Neuron (in vitro differentiated cells): ENCODE measurements around the gene INPP5A.
"Not testable (repeated sequence)": the region's sequence is repeated elsewhere in the genome, so short reads cannot be mapped to it uniquely, and the experiment has no call there.

ENCODE experiments used
- H2AFZ ChIP-seq: one replicate; pipeline ENCODE4 v1.6.1; 2013; ENCODE audit warnings: low read depth, mild to moderate bottlenecking, inconsistent platforms, low read length, moderate library complexity
- H3K27me3 ChIP-seq: one replicate; pipeline ENCODE4 v1.6.1; 2013; ENCODE audit warnings: low read length; ENCODE audit not compliant: insufficient read depth
- H3K36me3 ChIP-seq: one replicate; pipeline ENCODE4 v1.6.1; 2013; ENCODE audit warnings: low read length; ENCODE audit not compliant: insufficient read depth
- H3K4me1 ChIP-seq: one replicate; pipeline ENCODE4 v1.6.1; 2013; ENCODE audit warnings: low read length; ENCODE audit not compliant: insufficient read depth
- H3K4me3 ChIP-seq: 2 replicates; pipeline ENCODE4 v1.5.1; 2013; ENCODE audit warnings: mild to moderate bottlenecking, low read length, moderate library complexity
- H3K9me3 ChIP-seq: one replicate; pipeline ENCODE4 v1.6.1; 2013; ENCODE audit warnings: low read length

INPP5A gene

DNA sequence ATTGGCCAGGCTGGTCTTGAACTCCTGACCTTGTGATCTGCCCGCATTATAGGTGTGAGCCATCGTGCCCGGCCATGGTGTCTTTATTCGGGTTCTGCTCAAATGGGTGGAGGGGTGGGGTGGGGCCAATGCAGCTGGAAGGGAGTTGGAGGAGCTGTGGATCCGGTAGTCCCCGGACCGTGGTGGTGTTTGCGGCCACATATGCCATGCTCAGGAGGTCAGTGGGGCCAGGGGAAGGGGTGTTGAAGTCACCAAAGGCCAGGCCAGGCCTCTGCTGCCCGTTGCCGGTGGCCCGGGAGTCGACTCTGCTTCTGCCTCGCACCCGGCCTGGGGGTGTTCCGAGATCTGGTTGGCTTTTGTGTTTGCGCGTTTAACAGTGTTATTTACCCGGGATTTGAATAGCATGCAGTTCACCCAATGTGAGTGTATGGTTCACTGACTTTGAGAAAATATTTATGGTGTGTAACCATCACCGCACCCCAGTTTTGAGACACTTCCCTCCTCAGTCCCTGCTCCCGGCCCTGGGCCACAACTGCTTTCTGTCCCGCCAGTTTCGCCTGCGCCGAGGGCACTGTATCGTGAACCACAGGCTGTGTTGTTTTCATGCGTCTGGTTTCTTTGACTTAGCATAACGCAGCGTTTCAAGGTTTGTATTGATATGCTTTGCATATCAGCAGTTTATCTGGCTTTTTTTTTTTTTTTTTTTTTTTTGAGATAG lies 10.7 kb downstream of the INPP5A start:
- Histone ChIP-seq H2AFZ (no peak overlapping the region), H3K9me3 (peaks cover 10% of the 10 kb centered on the region), H3K4me1 (no peaks in the 10 kb centered on the region), H3K27me3 (no peaks in the 10 kb centered on the region), H3K4me3 (no peak overlapping the region), H3K36me3 (no peaks in the 10 kb centered on the region)

GRCh38 chr10:132548869-132549268 lies 11.3 kb downstream of the INPP5A start:
- H3K9me3 ChIP-seq, result peaks cover 10% of the 10 kb centered on the region
- H3K36me3 ChIP-seq, result no peaks in the 10 kb centered on the region
- H3K4me1 ChIP-seq, result no peaks in the 10 kb centered on the region
- H3K27me3 ChIP-seq, result no peaks in the 10 kb centered on the region
- H2AFZ ChIP-seq, result no peak overlapping the region
- no peak overlapping the region for H3K4me3 ChIP-seq

DNA sequence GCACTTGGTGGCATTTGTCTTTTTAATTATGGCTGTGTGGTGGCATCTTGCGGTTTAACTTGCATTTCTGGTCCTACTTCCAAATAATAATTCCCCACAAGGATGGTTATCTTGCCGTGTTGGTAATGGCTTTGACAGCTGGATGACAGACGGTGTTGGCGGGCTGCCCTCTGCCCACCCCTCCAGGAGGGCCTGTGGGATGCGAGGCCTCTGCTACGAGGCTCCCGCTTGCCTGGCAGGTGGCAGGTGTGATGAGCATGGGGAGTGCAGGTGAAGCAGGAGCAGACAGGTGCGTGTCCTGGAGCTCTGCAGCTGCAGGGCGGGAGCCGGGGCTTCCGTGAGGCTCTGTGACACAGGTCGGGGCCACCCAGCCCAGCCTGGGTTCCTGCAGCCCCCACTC lies 11.8 kb downstream of the INPP5A start:
- no peak overlapping the region for H2AFZ ChIP-seq
- H3K9me3 ChIP-seq, result peaks cover 10% of the 10 kb centered on the region
- H3K4me3 ChIP-seq, result no peak overlapping the region
- H3K36me3 ChIP-seq, result no peaks in the 10 kb centered on the region
- no peaks in the 10 kb centered on the region for H3K27me3 ChIP-seq
- no peaks in the 10 kb centered on the region for H3K4me1 ChIP-seq

DNA sequence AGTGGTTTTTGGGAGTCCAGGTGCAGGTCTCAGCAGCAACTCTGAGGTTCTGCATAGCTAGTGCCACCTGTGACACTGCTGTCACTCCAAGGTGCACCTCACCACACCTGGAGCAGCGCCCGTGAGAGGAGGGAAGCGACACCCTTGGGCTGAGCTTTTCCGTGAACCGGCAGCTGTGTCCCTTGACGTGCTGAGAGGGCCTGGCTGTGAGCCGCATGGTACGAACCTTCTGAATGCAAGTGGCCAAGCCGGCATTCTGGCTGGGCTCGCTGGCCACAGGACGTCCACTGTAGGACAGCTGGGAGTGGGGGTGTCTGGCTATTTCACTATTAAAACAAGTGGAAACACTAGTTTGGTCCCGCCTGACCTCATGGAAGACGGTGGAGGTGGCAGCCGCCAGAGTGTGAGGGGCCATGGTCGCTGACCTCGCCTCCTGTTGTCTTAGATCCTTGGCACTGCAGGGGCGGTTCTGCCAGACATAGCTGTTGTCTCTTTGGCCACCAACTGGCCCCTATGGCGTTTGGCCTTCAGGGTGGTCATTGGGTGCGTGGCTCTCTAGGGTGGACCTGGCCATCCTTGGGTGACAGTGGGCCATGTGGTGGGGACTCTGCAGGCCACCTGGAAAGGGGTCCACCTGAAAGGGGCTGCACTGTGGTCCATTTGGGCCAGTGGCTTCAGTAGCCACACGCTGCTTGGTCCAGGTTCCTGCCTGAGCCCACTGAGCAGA lies 12.9 kb downstream of the INPP5A start:
- no peaks in the 10 kb centered on the region for H3K27me3 ChIP-seq

DNA sequence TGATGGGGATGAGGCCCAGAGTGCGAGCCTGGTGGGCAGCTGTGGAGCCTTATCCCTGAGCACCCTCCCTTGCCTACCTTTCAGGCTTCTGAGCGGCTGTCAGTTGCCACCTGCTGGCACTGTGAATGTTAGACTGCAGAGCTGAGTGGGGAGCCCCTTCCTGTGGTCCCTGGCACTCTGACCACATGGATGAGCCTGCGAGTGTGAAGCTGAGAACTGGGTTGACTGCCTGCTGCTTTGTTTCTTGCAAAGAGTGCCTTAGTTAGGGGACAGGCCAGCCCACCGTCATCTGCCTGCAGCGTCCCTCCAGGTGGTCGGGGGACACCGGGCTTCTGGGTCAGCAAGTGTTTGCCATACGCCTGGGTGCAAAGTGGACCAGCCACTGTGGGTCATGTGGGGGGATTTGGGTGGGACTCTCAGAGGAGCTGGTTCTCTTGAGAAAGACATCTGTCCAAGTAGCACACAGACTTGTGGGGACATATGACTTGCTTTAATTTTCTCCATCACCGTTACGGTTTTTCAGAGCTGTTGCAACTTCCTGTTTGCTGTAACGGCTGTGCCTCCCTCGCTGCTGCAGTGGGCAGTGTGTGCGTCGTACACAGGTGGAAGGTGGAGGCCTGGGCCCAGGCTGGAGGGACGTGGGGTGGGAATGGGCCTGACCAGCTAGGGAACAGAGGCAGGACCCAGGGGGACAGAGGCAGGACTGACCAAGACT lies 13.7 kb downstream of the INPP5A start:
- Histone ChIP-seq H3K4me3 (no peak overlapping the region), H3K9me3 (peaks cover 6% of the 10 kb centered on the region), H2AFZ (no peak overlapping the region), H3K27me3 (no peaks in the 10 kb centered on the region), H3K4me1 (no peaks in the 10 kb centered on the region), H3K36me3 (no peaks in the 10 kb centered on the region)

More for the DNA sequence above, 12.9 kb downstream of the INPP5A start:
- peaks cover 10% of the 10 kb centered on the region for H3K9me3 ChIP-seq
- no peak overlapping the region for H2AFZ ChIP-seq
- no peaks in the 10 kb centered on the region for H3K36me3 ChIP-seq
- H3K4me1 ChIP-seq, result no peaks in the 10 kb centered on the region
- no peak overlapping the region for H3K4me3 ChIP-seq

- H2AFZ ChIP-seq, result no peak overlapping the region
- H3K27me3 ChIP-seq, result no peaks in the 10 kb centered on the region
- H3K9me3 ChIP-seq, result peaks cover 3% of the 10 kb centered on the region
- H3K4me3 ChIP-seq, result no peak overlapping the region
- H3K36me3 ChIP-seq, result no peaks in the 10 kb centered on the region
- no peaks in the 10 kb centered on the region for H3K4me1 ChIP-seq
Observed at GRCh38 chr10:132551808-132552130, 14.2 kb downstream of the INPP5A start.

- H3K36me3 ChIP-seq, H2AFZ ChIP-seq, H3K27me3 ChIP-seq, H3K4me3 ChIP-seq, H3K9me3 ChIP-seq, H3K4me1 ChIP-seq: not testable (repeated sequence)
Observed at GRCh38 chr10:132552635-132553034, 15.0 kb downstream of the INPP5A start.

DNA sequence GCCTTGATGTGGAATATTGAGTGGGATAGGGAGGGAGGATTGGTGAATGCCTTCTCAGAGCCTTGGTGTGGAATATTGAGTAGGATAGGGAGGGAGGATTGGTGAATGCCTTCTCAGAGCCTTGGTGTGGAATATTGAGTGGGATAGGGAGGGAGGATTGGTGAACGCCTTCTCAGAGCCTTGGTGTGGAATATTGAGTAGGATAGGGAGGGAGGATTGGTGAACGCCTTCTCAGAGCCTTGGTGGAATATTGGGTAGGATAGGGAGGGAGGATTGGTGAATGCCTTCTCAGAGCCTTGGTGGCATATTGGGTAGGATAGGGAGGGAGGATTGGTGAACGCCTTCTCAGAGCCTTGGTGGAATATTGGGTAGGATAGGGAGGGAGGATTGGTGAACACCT lies 16.0 kb downstream of the INPP5A start:
- H3K27me3 ChIP-seq, H2AFZ ChIP-seq, H3K9me3 ChIP-seq, H3K4me1 ChIP-seq, H3K36me3 ChIP-seq, H3K4me3 ChIP-seq: not testable (repeated sequence)

DNA sequence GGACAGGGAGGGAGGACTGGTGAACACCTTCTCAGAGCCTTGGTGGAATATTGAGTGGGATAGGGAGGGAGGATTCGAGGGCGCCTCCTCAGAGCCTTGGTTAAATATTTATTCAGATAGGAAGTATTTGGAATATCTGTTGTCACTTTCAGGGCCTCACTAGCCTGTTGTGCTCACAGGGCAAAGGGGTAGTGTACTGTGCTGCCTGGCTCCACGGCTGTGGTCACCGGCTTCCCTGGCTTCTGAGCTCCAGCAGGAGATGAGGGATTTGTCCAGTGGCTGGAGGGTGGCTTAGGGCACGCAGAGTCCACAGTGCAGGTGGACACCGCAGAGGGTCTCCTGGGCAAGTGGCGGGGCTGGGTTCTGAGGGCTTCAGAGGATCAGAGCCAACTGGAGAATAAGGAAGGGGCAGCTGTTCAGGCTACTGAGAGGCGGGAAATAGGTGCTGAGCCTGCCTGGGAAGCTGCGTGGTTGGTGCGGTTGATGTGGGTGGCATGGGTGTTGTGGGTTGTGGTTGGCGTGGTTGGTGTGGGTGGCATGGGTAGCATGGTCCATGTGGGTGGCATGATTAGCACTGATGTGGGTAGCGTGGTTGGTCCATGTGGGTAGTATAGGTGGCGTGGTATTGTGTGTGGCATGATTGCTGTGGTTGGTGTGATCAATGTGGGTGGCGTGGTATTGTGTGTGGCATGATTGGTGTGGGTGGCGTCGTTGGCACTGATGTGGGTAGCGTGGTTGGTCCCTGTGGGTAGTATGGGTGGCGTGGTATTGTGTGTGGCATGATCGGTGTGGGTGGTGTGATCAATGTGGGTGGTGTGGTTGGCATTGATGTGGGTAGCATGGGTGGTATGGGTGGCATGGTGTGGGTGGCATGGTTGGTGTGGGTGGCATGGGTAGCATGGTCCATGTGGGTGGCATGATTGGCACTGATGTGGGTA lies 16.7 kb downstream of the INPP5A start:
- H3K4me1 ChIP-seq, result no peaks in the 10 kb centered on the region
- H3K9me3 ChIP-seq, result no peaks in the 10 kb centered on the region
- no peaks in the 10 kb centered on the region for H3K27me3 ChIP-seq
- no peak overlapping the region for H3K4me3 ChIP-seq
- H2AFZ ChIP-seq, result no peak overlapping the region
- H3K36me3 ChIP-seq, result no peaks in the 10 kb centered on the region

- Histone ChIP-seq H2AFZ (no peak overlapping the region), H3K4me1 (no peaks in the 10 kb centered on the region), H3K36me3 (no peaks in the 10 kb centered on the region), H3K27me3 (no peaks in the 10 kb centered on the region), H3K4me3 (no peak overlapping the region), H3K9me3 (no peaks in the 10 kb centered on the region)
Observed at GRCh38 chr10:132554991-132555647, 17.5 kb downstream of the INPP5A start.

GRCh38 chr10:132555648-132556575 lies 18.3 kb downstream of the INPP5A start:
- no peaks in the 10 kb centered on the region for H3K36me3 ChIP-seq
- H3K4me1 ChIP-seq, result no peaks in the 10 kb centered on the region
- no peaks in the 10 kb centered on the region for H3K9me3 ChIP-seq
- H3K4me3 ChIP-seq, result no peak overlapping the region
- H2AFZ ChIP-seq, result no peak overlapping the region
- H3K27me3 ChIP-seq, result no peaks in the 10 kb centered on the region
